Left forelimb (tissue), 1 donor: ENCODE measurements around the gene PIF1.

Source experiments
- DNase-seq: peaks from one replicate; pipeline ENCODE4 v3.0.0-alpha.2; 2018; ENCODE audit warnings: low spot score

The PIF1 gene

GRCh38 chr15:64774037-64774628, 51.3 kb downstream of the PIF1 start:
- DNase-seq: no peak

- no peak for DNase-seq
These were observed 51.8 kb downstream of the PIF1 start for GRCh38 chr15:64773606-64774005.

- DNase-seq: no peak
These were observed 52.5 kb downstream of the PIF1 start for GRCh38 chr15:64772964-64773363.

- no peak for DNase-seq
These were observed 53.0 kb downstream of the PIF1 start for GRCh38 chr15:64772488-64772887.

GRCh38 chr15:64770626-64771025, 54.8 kb downstream of the PIF1 start:
- no peak for DNase-seq

- DNase-seq: no peak
These were observed 58.2 kb downstream of the PIF1 start for GRCh38 chr15:64767203-64767602.

- no peak for DNase-seq
These were observed 59.4 kb downstream of the PIF1 start for GRCh38 chr15:64766058-64766457.
